Measurements from ENCODE around the gene RNF14.

The RNF14 gene

DNA sequence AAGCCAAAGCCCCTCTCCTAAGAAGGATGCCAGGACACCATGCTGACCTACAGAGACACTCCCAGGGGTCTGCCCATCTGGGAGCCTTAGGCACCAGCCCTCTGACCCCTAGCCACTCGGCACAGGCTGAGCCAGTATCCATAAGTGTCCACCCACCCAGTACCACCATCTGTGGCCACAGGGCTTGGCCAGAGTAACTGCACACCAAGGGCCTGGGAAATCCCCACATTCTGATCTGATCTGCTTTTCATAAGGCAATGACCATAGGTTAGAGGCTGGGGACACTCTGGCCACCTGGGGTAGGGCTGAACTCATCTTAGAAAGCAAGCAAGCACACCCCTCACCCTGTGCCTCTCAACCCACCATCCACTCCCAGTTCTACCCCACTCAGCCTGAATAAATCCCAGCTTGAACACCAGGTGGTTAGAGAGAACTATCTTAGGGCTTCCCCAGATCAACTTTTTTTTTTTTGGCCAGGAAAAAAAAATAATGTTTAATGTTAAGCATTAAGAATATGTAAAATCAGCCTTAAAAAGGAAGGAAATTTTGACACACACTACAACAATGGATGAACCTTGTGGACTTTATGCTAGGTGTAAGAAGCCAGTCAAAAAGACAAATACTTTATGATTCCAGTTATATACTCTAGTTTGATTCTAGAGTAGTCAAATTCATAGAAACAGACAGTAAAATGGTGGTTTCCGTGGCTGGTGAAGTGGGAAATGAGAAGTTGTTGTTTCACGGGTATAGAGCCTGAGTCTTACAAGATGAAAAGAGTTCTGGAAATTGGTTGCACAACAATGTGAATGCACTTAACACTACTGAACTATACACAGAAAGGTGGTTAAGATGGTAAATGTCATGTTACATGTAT is 37.7 kb downstream of the RNF14 start:
- CTCF ChIA-PET: interaction anchor here (0.9 to 1.7 kb wide), 9 partner anchors 10 to 554 kb away, joined by 3 to 10 read pairs (median 3); partner anchors contain the start of gene RNF14
- Mint-ChIP-seq H3K36me3 (peaks cover 80% of the 10 kb centered on the region), H3K4me1 (peaks cover 84% of the 10 kb centered on the region), H3K4me3 (peak overlapping the region; percentile 53), H3K27ac (peak overlapping the region; percentile 94), H3K27me3 (no peaks in the 10 kb centered on the region), H3K9me3 (no peaks in the 10 kb centered on the region)
- peak; percentile 56 for DNase-seq

DNA sequence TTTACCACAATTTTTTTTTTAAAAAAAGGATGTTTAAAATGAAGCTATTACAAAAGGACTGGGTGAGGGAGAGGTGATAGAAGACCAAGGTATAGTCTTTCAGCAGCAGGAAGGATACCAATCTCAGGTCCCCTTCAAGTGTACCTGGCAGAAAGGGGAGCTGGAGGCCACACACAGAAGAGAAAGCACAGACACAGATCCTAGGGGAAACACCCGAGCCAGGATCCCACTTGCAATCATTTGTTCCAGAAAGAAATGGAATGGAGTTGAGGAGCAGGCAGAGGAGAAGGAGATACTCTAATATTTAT is 38.3 kb downstream of the RNF14 start:
- CTCF ChIA-PET: interaction anchor here (0.9 to 1.7 kb wide), 9 partner anchors 9 to 553 kb away, joined by 3 to 10 read pairs (median 3); partner anchors contain the start of gene RNF14

DNA sequence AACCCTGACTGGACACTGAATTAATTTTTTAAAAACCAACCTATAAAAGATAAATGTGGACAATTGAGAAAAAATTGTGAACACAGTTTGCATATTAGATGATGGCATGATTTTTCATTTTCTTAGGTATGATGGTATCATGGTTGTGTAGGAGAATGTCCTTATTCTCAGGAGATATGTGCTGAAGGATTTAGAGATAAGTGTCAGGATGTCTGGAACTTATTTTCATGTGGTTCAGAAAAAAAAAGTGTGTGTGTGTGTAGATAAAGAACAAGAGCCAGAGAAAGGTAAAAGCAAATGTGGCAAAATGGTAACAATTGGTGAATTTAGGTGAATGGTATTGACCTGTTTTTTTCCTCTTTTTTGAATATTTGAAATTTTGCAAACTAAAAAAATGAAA is 39.9 kb downstream of the RNF14 start:
- H3K27ac Mint-ChIP-seq: peak overlapping the region; percentile 1

More for the DNA sequence above, 38.3 kb downstream of the RNF14 start:
- peak overlapping the region; percentile 53 for H3K4me3 Mint-ChIP-seq
- H3K9me3 Mint-ChIP-seq: no peaks in the 10 kb centered on the region
- DNase-seq: no peak
- H3K36me3 Mint-ChIP-seq: peaks cover 74% of the 10 kb centered on the region
- peaks cover 90% of the 10 kb centered on the region for H3K4me1 Mint-ChIP-seq
- peak overlapping the region; percentile 94 for H3K27ac Mint-ChIP-seq
- H3K27me3 Mint-ChIP-seq: no peaks in the 10 kb centered on the region

DNA sequence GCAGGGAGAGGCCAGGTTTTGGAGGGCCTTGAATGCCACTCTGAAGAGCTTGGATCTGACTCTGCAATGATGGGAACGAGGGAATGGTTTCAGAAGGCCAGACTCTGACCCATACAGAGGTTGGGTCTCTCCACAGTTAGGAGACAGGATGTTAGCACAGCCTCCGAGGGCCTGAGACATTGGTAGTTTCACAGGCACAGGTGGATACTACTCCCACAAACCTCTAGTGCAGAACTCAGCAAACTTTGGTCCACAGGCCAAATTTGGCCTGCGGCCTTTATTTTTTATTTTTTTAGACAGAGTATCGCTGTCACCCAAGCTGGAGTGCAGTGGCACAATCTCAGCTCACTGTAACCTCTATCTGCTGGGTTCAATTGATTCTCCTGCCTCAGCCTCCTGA is 41.0 kb downstream of the RNF14 start:
- no peak overlapping the region for H3K27ac Mint-ChIP-seq
- no peaks in the 10 kb centered on the region for H3K27me3 Mint-ChIP-seq
- DNase-seq: no peak
- H3K4me3 Mint-ChIP-seq: no peak overlapping the region
- no peaks in the 10 kb centered on the region for H3K9me3 Mint-ChIP-seq
- CTCF ChIA-PET: interaction anchor here (0.7 to 8.1 kb wide), 6 partner anchors 7 to 137 kb away, joined by 3 to 69 read pairs (median 4); no protein-coding TSS in a partner anchor
- peaks cover 51% of the 10 kb centered on the region for H3K36me3 Mint-ChIP-seq
- peaks cover 92% of the 10 kb centered on the region for H3K4me1 Mint-ChIP-seq

More for the DNA sequence above, 39.9 kb downstream of the RNF14 start:
- Mint-ChIP-seq H3K36me3 (peaks cover 62% of the 10 kb centered on the region), H3K4me1 (peaks cover 92% of the 10 kb centered on the region), H3K9me3 (no peaks in the 10 kb centered on the region), H3K27me3 (no peaks in the 10 kb centered on the region), H3K4me3 (no peak overlapping the region)
- CTCF ChIA-PET: interaction anchor here (1.0 to 2.1 kb wide), 2 partner anchors 135 to 136 kb away, joined by 3 to 5 read pairs; no protein-coding TSS in a partner anchor
- DNase-seq: no peak

DNA sequence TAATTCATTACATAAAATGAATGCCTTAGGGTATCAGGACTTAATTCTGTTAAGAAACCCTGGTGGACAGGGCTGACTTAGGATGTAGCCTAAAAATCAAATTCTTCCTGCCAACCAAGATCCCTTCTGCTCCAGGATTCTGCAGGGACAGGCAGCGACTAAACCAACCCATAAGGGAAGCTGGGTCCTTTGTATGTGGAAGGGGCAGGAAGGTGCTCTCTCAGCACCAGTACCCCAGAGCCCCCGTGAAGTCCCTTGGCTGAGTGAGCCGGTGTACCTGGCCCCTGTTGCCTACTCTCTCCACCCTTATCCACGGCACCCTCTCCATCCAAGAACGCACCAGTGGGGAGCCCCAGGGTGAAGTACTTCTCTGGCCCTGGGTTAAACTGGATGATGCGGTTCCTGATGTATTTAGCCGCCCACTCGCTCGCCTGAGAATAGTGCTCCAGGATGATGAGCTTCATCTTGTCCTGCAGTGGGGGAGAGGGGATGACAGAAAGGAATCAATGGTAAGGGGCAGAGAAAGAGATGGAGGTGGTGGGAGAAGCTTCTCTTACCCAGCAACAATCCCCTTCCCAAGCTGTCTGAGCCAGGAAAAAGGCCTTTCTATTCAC is 42.8 kb downstream of the RNF14 start:
- peak overlapping the region; percentile 82 for H3K4me3 Mint-ChIP-seq
- H3K9me3 Mint-ChIP-seq: no peaks in the 10 kb centered on the region
- peak overlapping the region; percentile 89 for H3K27ac Mint-ChIP-seq
- peaks cover 92% of the 10 kb centered on the region for H3K4me1 Mint-ChIP-seq
- no peaks in the 10 kb centered on the region for H3K27me3 Mint-ChIP-seq
- H3K36me3 Mint-ChIP-seq: peaks cover 35% of the 10 kb centered on the region
- no peak for DNase-seq
- CTCF ChIA-PET: interaction anchor here (0.7 to 8.1 kb wide), 22 partner anchors 9 to 135 kb away, joined by 3 to 137 read pairs (median 6); partner anchors contain the start of genes DELE1, NDFIP1 and RNF14

DNA sequence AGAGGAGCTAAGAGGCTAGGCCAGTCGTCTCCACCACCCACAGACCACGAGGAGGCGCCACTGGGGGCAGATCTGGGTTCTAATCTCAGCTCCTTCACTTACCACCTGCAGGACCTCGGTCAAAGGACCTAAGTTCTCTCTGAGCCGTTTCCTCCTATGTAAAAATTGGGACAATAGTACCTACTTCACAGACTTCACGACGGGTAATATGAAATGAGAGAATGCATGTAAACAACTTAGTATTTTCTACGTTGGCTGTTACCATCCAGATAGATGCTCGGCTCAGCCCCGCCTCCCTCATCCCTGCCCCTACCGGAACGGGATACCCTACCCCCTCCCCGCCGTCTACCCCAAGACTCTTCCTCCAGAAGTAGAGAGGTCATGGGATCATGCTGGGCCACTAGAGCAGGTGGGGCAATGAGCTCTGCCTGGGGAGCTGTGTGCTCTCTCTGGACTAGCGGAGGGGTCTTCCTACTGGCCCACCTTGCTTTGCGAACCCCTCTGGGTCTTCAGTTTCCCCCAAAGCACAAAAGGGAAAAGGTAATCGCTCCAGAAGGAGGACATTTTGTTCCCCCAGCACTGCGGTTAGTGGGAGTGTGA is 43.4 kb downstream of the RNF14 start:
- CTCF ChIA-PET: interaction anchor here (0.7 to 8.1 kb wide), 23 partner anchors 10 to 320 kb away, joined by 3 to 137 read pairs (median 6); partner anchors contain the start of genes DELE1 and NDFIP1
- Mint-ChIP-seq H3K9me3 (no peaks in the 10 kb centered on the region), H3K27ac (peak overlapping the region; percentile 89), H3K36me3 (peaks cover 32% of the 10 kb centered on the region), H3K4me1 (peaks cover 91% of the 10 kb centered on the region), H3K27me3 (no peaks in the 10 kb centered on the region), H3K4me3 (peak overlapping the region; percentile 82)
- peak; percentile 73 for DNase-seq

DNA sequence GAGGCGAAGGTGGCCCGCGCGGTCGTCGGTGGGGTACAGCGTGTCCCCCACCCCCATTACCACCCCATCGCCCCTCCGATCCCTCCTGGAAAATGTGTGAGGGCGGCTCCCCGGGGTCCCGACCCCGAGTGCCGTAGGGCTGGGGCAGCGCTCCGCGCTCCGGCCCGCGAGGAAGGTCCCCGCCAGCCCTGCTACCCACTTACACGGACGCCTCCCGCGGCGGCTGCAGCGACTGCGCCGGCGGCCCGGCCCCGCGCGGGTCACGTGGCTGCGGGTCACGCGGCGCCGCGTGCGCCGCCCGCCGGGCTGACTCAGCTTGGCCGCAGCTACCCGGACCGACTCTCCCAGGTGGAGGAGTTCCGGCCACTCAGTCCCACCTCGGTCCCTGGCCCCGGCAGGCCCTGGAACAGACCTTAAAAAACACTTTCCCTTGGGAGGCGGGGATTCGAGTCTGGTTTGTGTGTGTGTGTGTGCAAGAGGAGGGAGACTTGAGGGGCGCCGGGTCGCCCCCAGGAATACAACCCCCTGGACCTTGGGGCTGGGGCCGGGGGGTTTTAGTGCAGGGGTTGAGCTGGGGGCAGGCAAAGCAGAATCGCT is 44.0 kb downstream of the RNF14 start, which contains the start of gene GNPDA1:
Gene GNPDA1, minus strand, starts transcription at position 236 of the 597 bp plus-strand sequence. CDS start 992 bp downstream, outside the sequence.
- Mint-ChIP-seq H3K27me3 (no peaks in the 10 kb centered on the region), H3K36me3 (peaks cover 26% of the 10 kb centered on the region), H3K27ac (peak within 1 kb of the TSS; percentile 96), H3K4me1 (peaks cover 91% of the 10 kb centered on the region), H3K4me3 (peak within 1 kb of the TSS; percentile 82), H3K9me3 (no peaks in the 10 kb centered on the region)
- DNase-seq: peak; percentile 77
- CTCF ChIA-PET: interaction anchor here (0.8 to 8.1 kb wide), 17 partner anchors 10 to 920 kb away, joined by 3 to 137 read pairs (median 6); partner anchors contain the start of genes NDFIP1 and RNF14

DNA sequence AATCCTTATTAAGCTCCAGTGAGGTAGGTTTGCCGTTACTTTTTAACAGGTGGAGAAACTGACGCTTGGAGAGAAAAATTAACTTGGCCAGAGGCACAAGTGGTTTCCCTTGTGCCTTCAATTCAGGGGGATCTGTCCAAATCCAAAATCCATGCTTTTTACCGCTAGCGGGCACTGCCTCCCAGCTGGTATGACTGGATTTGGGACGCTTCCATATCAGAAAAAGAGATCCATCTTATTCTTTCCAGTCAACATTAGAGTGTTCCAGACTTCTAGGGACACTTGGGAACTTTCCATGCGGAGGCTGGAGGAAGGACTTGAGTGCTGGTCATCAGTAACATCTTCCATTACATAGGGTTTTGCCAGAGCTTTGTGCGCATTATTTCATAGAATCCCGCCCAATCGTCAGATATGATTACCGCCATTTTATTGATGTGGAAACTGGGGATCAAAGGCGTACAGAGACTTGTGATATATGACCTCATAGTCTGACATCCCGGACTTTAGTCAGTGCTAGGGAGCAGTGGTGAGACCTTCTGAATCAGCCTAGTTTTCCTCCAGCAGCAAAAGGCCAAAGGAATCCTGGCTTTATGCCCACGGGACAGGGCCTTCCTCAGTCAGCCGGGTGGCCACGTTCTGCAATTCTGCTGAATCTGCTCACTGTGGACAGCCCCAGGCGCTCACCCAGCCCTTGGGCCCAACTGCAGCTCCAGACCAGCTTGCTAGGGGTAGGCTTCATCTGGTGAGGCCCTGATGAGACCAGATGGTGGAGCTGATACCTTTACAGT is 45.0 kb downstream of the RNF14 start:
- CTCF ChIA-PET: interaction anchor here (0.8 to 8.1 kb wide), 18 partner anchors 11 to 919 kb away, joined by 3 to 137 read pairs (median 4); partner anchors contain the start of genes NDFIP1 and RNF14
- H3K9me3 Mint-ChIP-seq: peaks cover 4% of the 10 kb centered on the region
- peak overlapping the region; percentile 96 for H3K27ac Mint-ChIP-seq
- H3K36me3 Mint-ChIP-seq: peaks cover 22% of the 10 kb centered on the region
- H3K4me3 Mint-ChIP-seq: peak overlapping the region; percentile 82
- no peaks in the 10 kb centered on the region for H3K27me3 Mint-ChIP-seq
- peaks cover 90% of the 10 kb centered on the region for H3K4me1 Mint-ChIP-seq
- DNase-seq: no peak

DNA sequence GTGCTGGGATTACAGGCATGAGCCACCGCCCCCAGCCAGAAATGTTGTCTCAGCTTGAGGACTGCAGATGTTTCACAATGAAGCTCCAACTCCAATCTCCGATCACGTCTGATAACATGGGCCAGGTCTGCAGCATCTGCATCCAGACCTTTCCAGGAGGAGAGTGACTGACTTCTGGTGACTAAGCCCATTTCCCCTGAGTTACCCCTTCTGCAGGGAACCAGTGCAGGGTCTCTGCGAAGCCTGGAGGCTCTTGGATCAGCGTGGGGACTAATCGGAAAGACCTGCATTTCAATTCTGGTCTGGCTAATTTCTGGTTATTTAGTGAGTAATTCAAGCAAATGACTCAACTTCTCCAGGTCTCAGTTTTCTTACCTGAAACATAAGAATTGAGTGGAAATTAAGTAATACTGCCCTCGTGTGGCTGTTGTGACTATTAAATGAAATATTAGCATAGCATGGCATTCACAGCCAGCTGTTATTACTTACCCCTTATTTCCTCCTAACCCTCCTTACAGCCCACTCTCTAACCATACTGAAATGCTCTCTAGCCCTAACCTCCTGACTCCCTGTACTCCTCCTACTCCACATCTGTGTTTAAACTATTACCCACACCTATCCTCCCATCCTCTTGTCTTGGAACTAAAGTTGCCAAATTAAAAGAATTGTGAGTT is 46.1 kb downstream of the RNF14 start:
- H3K27ac Mint-ChIP-seq: peak overlapping the region; percentile 96
- peak; percentile 53 for DNase-seq
- peaks cover 8% of the 10 kb centered on the region for H3K9me3 Mint-ChIP-seq
- H3K4me3 Mint-ChIP-seq: peak overlapping the region; percentile 40
- CTCF ChIA-PET: interaction anchor here (0.7 to 8.1 kb wide), 23 partner anchors 9 to 417 kb away, joined by 3 to 137 read pairs (median 5); partner anchors contain the start of genes NDFIP1 and RNF14
- no peaks in the 10 kb centered on the region for H3K27me3 Mint-ChIP-seq
- peaks cover 16% of the 10 kb centered on the region for H3K36me3 Mint-ChIP-seq
- H3K4me1 Mint-ChIP-seq: peaks cover 83% of the 10 kb centered on the region

DNA sequence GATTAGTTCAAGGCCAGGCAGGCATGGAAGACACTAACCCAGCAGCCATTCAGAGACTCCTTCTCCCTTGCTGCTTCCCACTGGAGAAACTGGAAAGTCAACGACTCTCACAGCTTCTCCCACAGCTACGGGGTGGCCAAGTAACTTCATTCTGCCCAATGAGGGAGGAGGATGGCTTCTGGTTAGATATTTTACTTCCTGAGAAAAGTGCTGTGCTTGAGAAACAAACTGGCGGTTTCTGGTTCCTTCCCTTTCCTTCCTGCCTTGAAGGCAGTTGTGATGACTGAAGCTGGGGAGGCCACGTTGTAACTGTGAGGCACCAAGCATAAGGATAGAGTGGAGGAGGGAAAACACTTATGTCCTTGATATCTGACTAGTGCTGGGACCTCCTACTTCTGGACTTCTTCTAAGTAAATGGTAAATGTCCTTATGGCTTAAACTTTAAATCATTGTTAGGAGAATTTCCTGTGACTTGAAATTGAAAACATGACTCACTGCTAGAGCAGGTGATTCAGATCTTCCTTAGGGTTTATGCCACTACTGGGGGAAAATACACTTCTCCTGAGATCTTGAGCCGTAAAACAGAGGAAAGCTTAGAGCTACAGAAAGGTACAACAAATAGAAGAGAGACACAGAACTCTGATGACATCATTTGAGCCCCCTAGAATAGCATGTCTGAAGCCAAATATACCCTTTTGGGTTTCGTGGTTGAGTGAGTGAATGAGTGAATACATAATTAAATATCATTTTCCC is 47.1 kb downstream of the RNF14 start:
- H3K4me3 Mint-ChIP-seq: peak overlapping the region; percentile 40
- DNase-seq: peak; percentile 64
- peaks cover 18% of the 10 kb centered on the region for H3K36me3 Mint-ChIP-seq
- H3K27me3 Mint-ChIP-seq: no peaks in the 10 kb centered on the region
- peak overlapping the region; percentile 96 for H3K27ac Mint-ChIP-seq
- peaks cover 82% of the 10 kb centered on the region for H3K4me1 Mint-ChIP-seq
- CTCF ChIA-PET: interaction anchor here (0.7 to 8.1 kb wide), 22 partner anchors 8 to 416 kb away, joined by 3 to 137 read pairs (median 6); partner anchors contain the start of genes NDFIP1 and RNF14
- peaks cover 13% of the 10 kb centered on the region for H3K9me3 Mint-ChIP-seq

DNA sequence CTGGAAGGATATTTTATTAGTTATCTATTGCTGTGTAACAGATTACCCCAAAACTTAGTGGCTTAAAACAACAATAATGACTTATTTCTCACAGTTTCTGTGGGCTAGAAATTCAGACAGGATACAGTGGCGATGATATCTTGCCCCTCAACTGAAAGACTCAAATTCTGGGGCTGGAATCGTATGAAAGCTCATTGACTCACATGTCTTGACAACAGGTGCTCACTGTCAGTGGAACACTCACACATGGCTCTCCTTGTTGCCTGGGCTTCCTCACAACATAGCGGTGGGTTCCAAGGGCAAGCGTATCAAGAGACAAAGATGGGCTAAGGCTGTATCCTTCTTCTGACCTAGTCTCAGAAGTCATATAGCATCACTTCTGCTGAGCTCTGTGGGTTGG is 47.7 kb downstream of the RNF14 start:
- DNase-seq: peak; percentile 55
- peaks cover 76% of the 10 kb centered on the region for H3K4me1 Mint-ChIP-seq
- no peaks in the 10 kb centered on the region for H3K27me3 Mint-ChIP-seq
- peak overlapping the region; percentile 40 for H3K4me3 Mint-ChIP-seq
- H3K36me3 Mint-ChIP-seq: peaks cover 16% of the 10 kb centered on the region
- peaks cover 13% of the 10 kb centered on the region for H3K9me3 Mint-ChIP-seq
- peak overlapping the region; percentile 96 for H3K27ac Mint-ChIP-seq
- CTCF ChIA-PET: interaction anchor here (0.8 to 8.1 kb wide), 14 partner anchors 8 to 130 kb away, joined by 3 to 137 read pairs (median 7); partner anchors contain the start of genes NDFIP1 and RNF14
